Measurements from ENCODE around the gene SUOX. TPM values are rescaled to one million over a fixed set of nuclear protein-coding genes. Genes with fewer than 3 reads are reported as not detected.
"Not testable (repeated sequence)": the region's sequence is repeated elsewhere in the genome, so short reads cannot be mapped to it uniquely, and the experiment has no call there.

Gene SUOX
- total and polyA plus RNA-seq, 2 experiments from 2014 or later: 25.6 to 30.2 TPM

DNA sequence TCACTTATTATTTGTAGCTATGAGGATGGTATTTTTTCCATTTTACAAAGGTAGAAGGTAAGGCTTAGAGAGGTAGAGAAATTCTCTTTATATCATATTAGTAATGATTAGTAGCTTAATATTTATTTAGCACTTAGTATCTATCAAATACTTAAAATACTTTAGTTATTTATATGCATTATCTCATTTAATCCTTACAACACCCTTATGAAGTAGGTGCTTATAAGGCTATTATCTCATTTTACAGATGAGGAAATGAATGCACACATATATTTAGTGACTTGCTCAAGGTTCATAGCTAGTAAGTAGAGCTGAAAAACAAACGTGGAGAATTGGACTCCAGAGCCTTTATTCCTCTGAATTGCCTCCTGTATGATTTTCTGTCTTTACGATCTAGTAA lies 12.2 kb upstream of the SUOX start:
- Histone ChIP-seq H3K4me3 (no peak overlapping the region), H3K27ac (no peak overlapping the region)
- no peak for DNase-seq (ENCODE audit: low spot score)

DNA sequence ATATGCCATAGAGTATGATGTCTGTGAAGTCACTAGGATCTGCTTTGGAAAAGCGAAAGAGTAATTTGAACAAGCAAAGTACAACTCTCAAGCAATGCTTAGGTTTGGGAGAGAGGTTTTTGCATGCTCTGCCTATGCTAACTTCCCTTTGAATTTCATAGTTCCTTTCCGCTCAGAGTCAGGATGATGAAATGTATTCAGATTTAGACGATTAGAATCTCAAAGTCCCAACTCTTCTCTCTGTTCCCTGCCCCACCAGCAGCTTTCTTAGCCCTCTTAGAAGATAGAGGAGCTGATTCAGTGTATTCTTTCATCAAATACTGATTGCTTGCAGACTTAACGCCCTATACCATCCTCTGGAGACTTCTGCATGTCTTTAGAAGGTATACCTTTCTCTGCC lies 11.7 kb upstream of the SUOX start:
- WGBS (ENCODE audit: low lambda C conversion rate, missing lambda C conversion rate): 97% methylated on average over 4 of the region's 4 CpGs
- Histone ChIP-seq H3K27ac (no peak overlapping the region), H3K9me3 (ENCODE audit: low read depth) (no peaks in the 10 kb centered on the region), H3K4me3 (no peak overlapping the region), H4K20me1 (ENCODE audit: insufficient read depth, poor library complexity, severe bottlenecking) (peaks cover 8% of the 10 kb centered on the region), H3K4me2 (no peak overlapping the region), H3K4me1 (ENCODE audit: insufficient read depth) (no peaks in the 10 kb centered on the region), H3K27me3 (no peaks in the 10 kb centered on the region), H3K36me3 (replicated peaks; ENCODE audit: insufficient read depth, low read depth) (no peaks in the 10 kb centered on the region), H3K9me2 (replicated peaks; ENCODE audit: insufficient read depth) (no peaks in the 10 kb centered on the region), H2AFZ (no peak overlapping the region), H3K79me2 (peaks cover 47% of the 10 kb centered on the region)
- TF ChIP-seq EZH2phosphoT487 (IDR thresholded peaks at IDR 0.05; ENCODE audit: low read depth, severe bottlenecking, unreplicated experiment): no peak
- TF ChIP-seq EZH2 (IDR thresholded peaks at IDR 0.05; ENCODE audit: borderline replicate concordance): no peak
- TF ChIP-seq, protein P1, sequence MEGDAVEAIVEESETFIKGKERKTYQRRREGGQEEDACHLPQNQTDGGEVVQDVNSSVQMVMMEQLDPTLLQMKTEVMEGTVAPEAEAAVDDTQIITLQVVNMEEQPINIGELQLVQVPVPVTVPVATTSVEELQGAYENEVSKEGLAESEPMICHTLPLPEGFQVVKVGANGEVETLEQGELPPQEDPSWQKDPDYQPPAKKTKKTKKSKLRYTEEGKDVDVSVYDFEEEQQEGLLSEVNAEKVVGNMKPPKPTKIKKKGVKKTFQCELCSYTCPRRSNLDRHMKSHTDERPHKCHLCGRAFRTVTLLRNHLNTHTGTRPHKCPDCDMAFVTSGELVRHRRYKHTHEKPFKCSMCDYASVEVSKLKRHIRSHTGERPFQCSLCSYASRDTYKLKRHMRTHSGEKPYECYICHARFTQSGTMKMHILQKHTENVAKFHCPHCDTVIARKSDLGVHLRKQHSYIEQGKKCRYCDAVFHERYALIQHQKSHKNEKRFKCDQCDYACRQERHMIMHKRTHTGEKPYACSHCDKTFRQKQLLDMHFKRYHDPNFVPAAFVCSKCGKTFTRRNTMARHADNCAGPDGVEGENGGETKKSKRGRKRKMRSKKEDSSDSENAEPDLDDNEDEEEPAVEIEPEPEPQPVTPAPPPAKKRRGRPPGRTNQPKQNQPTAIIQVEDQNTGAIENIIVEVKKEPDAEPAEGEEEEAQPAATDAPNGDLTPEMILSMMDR (IDR thresholded peaks at IDR 0.05; ENCODE audit: poor library complexity): no peak
- no peak for DNase-seq (ENCODE audit: low spot score)

More for the DNA sequence above, 12.2 kb upstream of the SUOX start:
- Histone ChIP-seq H3K36me3 (replicated peaks; ENCODE audit: insufficient read depth, low read depth) (no peaks in the 10 kb centered on the region), H3K9me3 (ENCODE audit: low read depth) (no peaks in the 10 kb centered on the region), H3K79me2 (peaks cover 50% of the 10 kb centered on the region), H3K27me3 (no peaks in the 10 kb centered on the region), H3K9me2 (replicated peaks; ENCODE audit: insufficient read depth) (no peaks in the 10 kb centered on the region), H3K4me2 (no peak overlapping the region), H4K20me1 (ENCODE audit: insufficient read depth, poor library complexity, severe bottlenecking) (peaks cover 9% of the 10 kb centered on the region), H2AFZ (no peak overlapping the region), H3K4me1 (ENCODE audit: insufficient read depth) (no peaks in the 10 kb centered on the region)
- 77% methylated on average over 2 of the region's 2 CpGs for WGBS (ENCODE audit: low lambda C conversion rate, missing lambda C conversion rate)
- TF ChIP-seq, protein P1 (IDR thresholded peaks at IDR 0.05; ENCODE audit: poor library complexity): no peak
- TF ChIP-seq EZH2phosphoT487 (IDR thresholded peaks at IDR 0.05; ENCODE audit: low read depth, severe bottlenecking, unreplicated experiment) (no peak), EZH2 (IDR thresholded peaks at IDR 0.05; ENCODE audit: borderline replicate concordance) (no peak)

DNA sequence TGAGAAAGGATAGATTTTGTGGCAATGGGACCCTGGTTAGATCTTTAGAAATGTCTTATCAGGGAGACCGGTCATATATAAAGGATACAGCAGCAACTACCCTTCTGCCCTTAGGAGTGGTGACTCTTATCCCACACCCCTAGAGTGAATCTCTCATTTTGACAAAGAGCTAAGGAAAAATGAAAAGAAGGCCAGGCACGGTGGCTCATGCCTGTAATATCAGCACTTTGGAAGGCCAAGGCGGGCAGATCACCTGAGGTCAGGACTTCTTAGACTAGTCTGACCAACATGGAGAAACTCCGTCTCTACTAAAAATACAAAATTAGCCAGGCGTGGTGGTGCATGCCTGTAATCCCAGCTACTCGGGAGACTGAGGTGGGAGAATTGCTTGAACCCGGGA lies 11.1 kb upstream of the SUOX start:
- not testable (repeated sequence) for H3K36me3 ChIP-seq (replicated peaks; ENCODE audit: insufficient read depth, low read depth); H3K27me3 ChIP-seq; H3K4me3 ChIP-seq; H3K4me1 ChIP-seq (ENCODE audit: insufficient read depth); H4K20me1 ChIP-seq (ENCODE audit: insufficient read depth, poor library complexity, severe bottlenecking); H3K9me3 ChIP-seq (ENCODE audit: low read depth); H3K9me2 ChIP-seq (replicated peaks; ENCODE audit: insufficient read depth); DNase-seq (ENCODE audit: low spot score); H3K27ac ChIP-seq; H3K4me2 ChIP-seq; H2AFZ ChIP-seq
- 96% methylated on average over 7 of the region's 7 CpGs for WGBS (ENCODE audit: low lambda C conversion rate, missing lambda C conversion rate)
- peaks cover 41% of the 10 kb centered on the region for H3K79me2 ChIP-seq

DNA sequence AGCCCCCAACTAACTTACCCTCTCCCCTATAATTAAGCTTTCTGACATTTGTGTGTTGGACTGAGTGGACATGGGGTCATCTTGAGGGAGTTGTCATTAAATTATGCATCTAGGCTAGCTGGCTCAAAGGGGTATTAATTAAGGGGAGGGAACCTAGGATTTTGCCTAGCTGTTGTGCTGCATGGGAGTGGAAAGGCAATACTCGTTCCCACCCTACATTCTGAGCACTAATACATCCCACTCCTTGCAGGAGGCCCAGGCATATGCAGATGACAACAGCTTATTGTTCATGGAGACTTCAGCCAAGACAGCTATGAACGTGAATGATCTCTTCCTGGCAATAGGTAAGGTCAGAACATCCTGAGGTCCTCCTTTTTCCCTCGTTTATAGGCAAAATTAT lies 6.0 kb upstream of the SUOX start:
- DNase-seq (ENCODE audit: low spot score): no peak
- Histone ChIP-seq H3K27me3 (no peaks in the 10 kb centered on the region), H2AFZ (no peak overlapping the region), H3K4me2 (no peak overlapping the region), H3K36me3 (replicated peaks; ENCODE audit: insufficient read depth, low read depth) (no peaks in the 10 kb centered on the region), H3K27ac (no peak overlapping the region), H3K9me2 (replicated peaks; ENCODE audit: insufficient read depth) (no peaks in the 10 kb centered on the region), H3K4me3 (no peak overlapping the region), H3K9me3 (ENCODE audit: low read depth) (no peaks in the 10 kb centered on the region), H3K79me2 (peaks cover 3% of the 10 kb centered on the region), H3K4me1 (ENCODE audit: insufficient read depth) (no peaks in the 10 kb centered on the region), H4K20me1 (ENCODE audit: insufficient read depth, poor library complexity, severe bottlenecking) (no peaks in the 10 kb centered on the region)
- WGBS (ENCODE audit: low lambda C conversion rate, missing lambda C conversion rate): 95% methylated on average over 3 of the region's 3 CpGs
- TF ChIP-seq EZH2 (IDR thresholded peaks at IDR 0.05; ENCODE audit: borderline replicate concordance) (no peak), EZH2phosphoT487 (IDR thresholded peaks at IDR 0.05; ENCODE audit: low read depth, severe bottlenecking, unreplicated experiment) (no peak)
- TF ChIP-seq, protein P1 (IDR thresholded peaks at IDR 0.05; ENCODE audit: poor library complexity): no peak

All from hepatocyte (in vitro differentiated cells).